Activated T-helper 1 cell treated with anti-CD3 and anti-CD28 coated beads, Interleukin-12 subunit alpha, Interleukin-12 subunit beta, Interleukin-2, Interleukin-4 antibody, amounts not matched to agents 30 ng/mL and 10 ng/mL and 1 ng/mL, durations not matched to agents 14 hours and 24 hours and 36 hours (primary cell): Measurements from ENCODE around the gene SMG6. TPM values are rescaled to one million over a fixed set of nuclear protein-coding genes. Genes with fewer than 3 reads are reported as not detected.

Experiments used
- DNase-seq: peaks from one replicate; pipeline ENCODE4 v3.0.0; 2021; ENCODE audit warnings: low spot score
- H3K27ac Mint-ChIP-seq: one replicate; pipeline ENCODE4 v1.8.0; 2021; ENCODE audit warnings: mild to moderate bottlenecking, mixed read lengths
- H3K27me3 Mint-ChIP-seq: one replicate; pipeline ENCODE4 v1.8.0; 2022; ENCODE audit warnings: mild to moderate bottlenecking, moderate library complexity, mixed read lengths; ENCODE audit not compliant: insufficient read depth
- H3K36me3 Mint-ChIP-seq: one replicate; pipeline ENCODE4 v1.8.0; 2021; ENCODE audit warnings: low read depth, mixed read lengths
- H3K4me1 Mint-ChIP-seq: one replicate; pipeline ENCODE4 v1.8.0; 2021; ENCODE audit warnings: low read depth, mixed read lengths
- H3K4me3 Mint-ChIP-seq: one replicate; pipeline ENCODE4 v1.8.0; 2021; ENCODE audit warnings: mild to moderate bottlenecking, moderate library complexity, mixed read lengths
- H3K9me3 Mint-ChIP-seq: one replicate; pipeline ENCODE4 v1.8.0; 2021; ENCODE audit warnings: mixed read lengths
- intact Hi-C: fragments of 100-400 bp; cut with micrococcal nuclease; formaldehyde crosslinking; loops from one replicate; pipeline ENCODE4 v1.15.1; 2024
- total RNA-seq: library from RNA; stranded (reverse); gene quantifications from 2 replicates; pipeline ENCODE4 v1.2.3, GENCODE V29; 2022

The SMG6 gene
- total RNA-seq, 1 donor from 2014 or later: 39.5 TPM

- H3K9me3 Mint-ChIP-seq: no peaks in the 10 kb centered on the region
- intact Hi-C loops: no loop called here
- no peaks in the 10 kb centered on the region for H3K27me3 Mint-ChIP-seq
- no peak for DNase-seq
- H3K4me3 Mint-ChIP-seq: no peak overlapping the region
- peak overlapping the region; percentile 32 for H3K27ac Mint-ChIP-seq
- peaks cover 43% of the 10 kb centered on the region for H3K36me3 Mint-ChIP-seq
- peaks cover 58% of the 10 kb centered on the region for H3K4me1 Mint-ChIP-seq
Observed at GRCh38 chr17:2181206-2181896, 122.2 kb downstream of the SMG6 start.

DNA sequence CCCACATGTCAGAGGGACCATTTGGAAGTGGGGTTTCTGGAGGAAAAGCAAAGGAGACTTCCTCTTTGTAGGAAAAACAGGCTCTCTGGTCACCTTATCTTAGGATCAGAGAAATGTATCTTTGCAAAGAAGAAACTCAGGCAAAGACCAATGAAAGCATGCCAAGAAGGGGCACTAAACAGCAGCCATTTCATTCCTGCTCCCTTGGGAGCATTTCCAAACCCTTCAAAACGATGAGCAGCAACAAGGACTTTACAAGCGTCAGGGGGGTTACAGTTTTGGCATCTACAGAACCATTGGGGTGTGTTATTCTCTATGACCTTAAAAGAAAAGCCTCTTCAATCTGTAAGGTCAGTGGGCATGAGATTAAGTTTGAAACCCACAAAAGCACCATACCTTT lies 122.8 kb downstream of the SMG6 start:
- DNase-seq: no peak
- no peaks in the 10 kb centered on the region for H3K9me3 Mint-ChIP-seq
- intact Hi-C loops: no loop called here
- H3K4me3 Mint-ChIP-seq: no peak overlapping the region
- peaks cover 62% of the 10 kb centered on the region for H3K4me1 Mint-ChIP-seq
- no peaks in the 10 kb centered on the region for H3K27me3 Mint-ChIP-seq
- H3K36me3 Mint-ChIP-seq: peaks cover 39% of the 10 kb centered on the region
- H3K27ac Mint-ChIP-seq: no peak overlapping the region

GRCh38 chr17:2179615-2180295 lies 123.8 kb downstream of the SMG6 start:
- H3K4me1 Mint-ChIP-seq: peaks cover 59% of the 10 kb centered on the region
- DNase-seq: no peak
- no peaks in the 10 kb centered on the region for H3K27me3 Mint-ChIP-seq
- peaks cover 34% of the 10 kb centered on the region for H3K36me3 Mint-ChIP-seq
- H3K4me3 Mint-ChIP-seq: no peak overlapping the region
- H3K27ac Mint-ChIP-seq: no peak overlapping the region
- H3K9me3 Mint-ChIP-seq: no peaks in the 10 kb centered on the region
- intact Hi-C loops: no loop called here

DNA sequence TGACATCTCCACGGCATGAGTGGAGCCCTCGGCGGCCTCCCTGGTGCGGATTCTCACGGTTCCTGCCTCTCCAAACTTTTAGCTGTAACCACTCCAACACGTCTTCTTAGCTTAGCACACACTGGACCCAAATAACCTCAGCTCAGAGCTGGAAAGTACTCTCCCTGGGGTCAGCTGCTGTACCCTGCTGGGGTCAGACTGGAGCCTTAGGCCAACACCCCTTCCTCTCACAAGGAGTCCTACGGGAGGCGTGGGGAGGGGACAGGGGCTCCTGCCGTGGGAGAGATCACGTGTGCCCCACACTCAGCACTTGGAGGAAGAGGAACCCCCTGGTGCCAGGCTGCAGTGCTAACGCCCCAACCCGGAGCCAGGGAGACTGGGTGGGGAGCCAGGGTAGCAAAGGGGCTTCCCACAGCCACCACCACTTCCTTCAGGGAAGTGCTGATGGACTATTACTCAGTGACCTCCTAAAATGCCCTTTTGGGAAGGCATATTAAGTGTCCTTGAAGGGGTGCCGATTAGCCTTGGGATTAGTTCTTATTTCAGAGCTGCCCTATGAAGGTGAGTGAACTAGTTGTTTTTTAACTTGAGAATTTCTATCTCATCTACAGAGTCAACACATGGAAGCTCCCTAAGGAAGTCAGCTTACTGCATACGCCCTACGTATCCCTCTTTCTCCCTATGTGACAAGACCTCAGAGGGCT lies 124.6 kb downstream of the SMG6 start:
- Mint-ChIP-seq H3K9me3 (no peaks in the 10 kb centered on the region), H3K27ac (no peak overlapping the region), H3K4me3 (no peak overlapping the region), H3K4me1 (peaks cover 66% of the 10 kb centered on the region), H3K27me3 (no peaks in the 10 kb centered on the region), H3K36me3 (peaks cover 40% of the 10 kb centered on the region)
- DNase-seq: no peak
- intact Hi-C loops: no loop called here

DNA sequence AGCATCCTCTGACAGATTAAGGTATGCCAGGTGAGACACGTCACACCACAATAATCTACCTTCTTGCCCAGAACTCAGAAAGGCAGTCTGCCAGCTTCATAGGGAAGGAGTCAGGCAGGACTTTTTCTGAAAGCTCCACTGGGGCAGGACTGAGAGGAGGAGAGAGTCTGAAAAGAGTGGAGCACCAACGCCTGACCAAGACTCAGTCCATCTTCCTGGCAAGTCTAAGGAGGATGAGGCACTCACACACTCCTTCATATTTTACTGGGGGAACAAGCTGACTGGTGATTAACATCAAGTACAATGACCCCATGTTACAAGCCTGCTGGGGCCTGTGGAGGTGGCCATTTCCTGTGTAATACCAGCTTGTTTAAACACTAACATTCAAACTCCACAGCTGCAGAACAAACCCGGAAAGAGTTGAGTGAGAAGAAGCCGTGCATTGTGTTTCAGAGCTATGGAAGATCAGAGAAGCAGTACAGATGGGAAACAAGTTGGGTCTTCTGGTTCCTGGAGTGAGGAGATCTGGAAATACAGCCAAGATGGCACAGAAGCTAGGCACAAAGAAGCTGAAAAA lies 126.3 kb downstream of the SMG6 start:
- Mint-ChIP-seq H3K4me1 (peaks cover 61% of the 10 kb centered on the region), H3K27ac (no peak overlapping the region), H3K27me3 (no peaks in the 10 kb centered on the region), H3K36me3 (peaks cover 40% of the 10 kb centered on the region), H3K9me3 (no peaks in the 10 kb centered on the region), H3K4me3 (no peak overlapping the region)
- intact Hi-C loops: no loop called here
- no peak for DNase-seq

GRCh38 chr17:2176499-2177169 lies 127.0 kb downstream of the SMG6 start:
- DNase-seq: no peak
- Mint-ChIP-seq H3K4me3 (no peak overlapping the region), H3K9me3 (no peaks in the 10 kb centered on the region), H3K27me3 (no peaks in the 10 kb centered on the region), H3K27ac (no peak overlapping the region), H3K4me1 (peaks cover 54% of the 10 kb centered on the region), H3K36me3 (peaks cover 38% of the 10 kb centered on the region)
- intact Hi-C loops: no loop called here

DNA sequence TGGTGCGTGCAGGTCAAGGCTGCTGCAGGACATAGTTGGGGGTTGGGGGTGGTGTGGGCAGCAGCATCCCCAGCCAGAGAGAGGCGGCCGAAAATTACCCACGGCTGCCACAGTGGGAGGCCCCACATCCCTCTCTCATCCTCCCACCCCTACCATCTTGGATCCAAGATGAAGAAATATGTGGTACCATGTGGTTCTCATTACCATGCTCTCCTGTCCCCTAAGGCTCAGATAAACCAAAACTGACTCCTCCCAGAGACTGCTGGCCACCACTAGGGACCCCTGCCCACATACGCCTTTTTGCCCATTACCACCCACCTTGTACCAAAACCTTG lies 128.3 kb downstream of the SMG6 start:
- H3K4me3 Mint-ChIP-seq: no peak overlapping the region
- intact Hi-C loops: no loop called here
- no peaks in the 10 kb centered on the region for H3K27me3 Mint-ChIP-seq
- H3K9me3 Mint-ChIP-seq: no peaks in the 10 kb centered on the region
- H3K36me3 Mint-ChIP-seq: peaks cover 38% of the 10 kb centered on the region
- peaks cover 42% of the 10 kb centered on the region for H3K4me1 Mint-ChIP-seq
- DNase-seq: no peak
- H3K27ac Mint-ChIP-seq: no peak overlapping the region

DNA sequence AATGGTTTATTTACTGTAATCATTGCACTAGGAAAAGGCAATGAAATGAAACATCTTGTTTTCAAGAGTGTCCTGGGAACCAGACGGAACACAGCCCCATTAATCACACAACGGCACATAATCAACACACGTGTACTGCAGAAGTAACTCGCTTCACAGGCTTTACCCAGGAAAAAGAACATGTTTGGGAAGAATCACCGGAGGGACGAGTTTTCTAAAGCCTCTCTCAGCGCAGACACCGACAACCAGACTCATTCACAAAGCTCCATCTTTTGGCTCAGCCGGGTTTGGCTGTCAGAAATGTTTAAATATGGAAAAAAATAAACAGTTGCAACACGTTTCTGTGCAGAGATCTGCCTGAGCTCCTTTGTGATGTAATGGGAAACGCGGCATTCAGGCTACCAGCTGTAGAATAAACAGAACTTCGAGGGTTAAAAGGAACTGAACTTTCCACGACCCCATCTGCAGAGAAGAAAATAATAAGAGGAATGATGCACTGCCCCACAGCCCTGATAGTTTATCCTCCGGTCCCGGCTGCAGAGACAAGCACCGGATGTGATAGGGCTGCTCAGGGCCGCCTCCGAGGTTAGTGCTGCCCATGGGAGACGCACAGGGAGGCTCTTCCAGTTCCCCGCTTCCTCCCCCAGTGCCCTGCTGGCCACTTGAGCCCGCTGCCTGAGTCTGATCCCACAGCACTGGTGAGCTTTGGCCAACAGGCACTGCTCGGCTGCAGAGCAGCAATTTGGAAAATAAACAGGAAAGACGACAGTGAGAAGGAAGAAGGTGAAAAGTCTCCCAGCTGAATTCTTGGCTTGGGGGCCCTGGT lies 128.9 kb downstream of the SMG6 start:
- Mint-ChIP-seq H3K4me1 (peaks cover 40% of the 10 kb centered on the region), H3K9me3 (no peaks in the 10 kb centered on the region), H3K27ac (no peak overlapping the region), H3K36me3 (peaks cover 39% of the 10 kb centered on the region), H3K4me3 (no peak overlapping the region), H3K27me3 (no peaks in the 10 kb centered on the region)
- DNase-seq: no peak
- intact Hi-C loops: no loop called here

- Mint-ChIP-seq H3K4me1 (peaks cover 40% of the 10 kb centered on the region), H3K36me3 (peaks cover 45% of the 10 kb centered on the region), H3K27ac (no peak overlapping the region), H3K27me3 (no peaks in the 10 kb centered on the region), H3K9me3 (no peaks in the 10 kb centered on the region), H3K4me3 (no peak overlapping the region)
- no peak for DNase-seq
- intact Hi-C loops: no loop called here
Observed at GRCh38 chr17:2174014-2174413, 129.6 kb downstream of the SMG6 start.

GRCh38 chr17:2172999-2173398 lies 130.6 kb downstream of the SMG6 start:
- Mint-ChIP-seq H3K9me3 (no peaks in the 10 kb centered on the region), H3K4me1 (peaks cover 34% of the 10 kb centered on the region), H3K4me3 (no peak overlapping the region), H3K27me3 (no peaks in the 10 kb centered on the region), H3K27ac (no peak overlapping the region), H3K36me3 (peaks cover 45% of the 10 kb centered on the region)
- no peak for DNase-seq
- intact Hi-C loops: no loop called here

- intact Hi-C loops: no loop called here
- H3K9me3 Mint-ChIP-seq: no peaks in the 10 kb centered on the region
- peaks cover 27% of the 10 kb centered on the region for H3K4me1 Mint-ChIP-seq
- no peaks in the 10 kb centered on the region for H3K27me3 Mint-ChIP-seq
- H3K36me3 Mint-ChIP-seq: peaks cover 40% of the 10 kb centered on the region
- H3K4me3 Mint-ChIP-seq: no peak overlapping the region
- no peak overlapping the region for H3K27ac Mint-ChIP-seq
- no peak for DNase-seq
Observed at GRCh38 chr17:2172077-2172851, 131.3 kb downstream of the SMG6 start.

- DNase-seq: no peak
- H3K4me3 Mint-ChIP-seq: no peak overlapping the region
- H3K9me3 Mint-ChIP-seq: no peaks in the 10 kb centered on the region
- H3K4me1 Mint-ChIP-seq: peaks cover 21% of the 10 kb centered on the region
- peaks cover 41% of the 10 kb centered on the region for H3K36me3 Mint-ChIP-seq
- intact Hi-C loops: no loop called here
- H3K27me3 Mint-ChIP-seq: no peaks in the 10 kb centered on the region
- H3K27ac Mint-ChIP-seq: no peak overlapping the region
Observed at GRCh38 chr17:2171702-2172076, 131.9 kb downstream of the SMG6 start.
